Activated T-cell treated with anti-CD3 and anti-CD28 coated beads for 4 hours (primary cell): ENCODE results near the gene SIRT6.
"Not testable (repeated sequence)": the region's sequence is repeated elsewhere in the genome, so short reads cannot be mapped to it uniquely, and the experiment has no call there.

ENCODE experiments used
- DNase-seq: peaks from one replicate; pipeline ENCODE4 v3.0.0-alpha.2; 2020

SIRT6 gene

DNA sequence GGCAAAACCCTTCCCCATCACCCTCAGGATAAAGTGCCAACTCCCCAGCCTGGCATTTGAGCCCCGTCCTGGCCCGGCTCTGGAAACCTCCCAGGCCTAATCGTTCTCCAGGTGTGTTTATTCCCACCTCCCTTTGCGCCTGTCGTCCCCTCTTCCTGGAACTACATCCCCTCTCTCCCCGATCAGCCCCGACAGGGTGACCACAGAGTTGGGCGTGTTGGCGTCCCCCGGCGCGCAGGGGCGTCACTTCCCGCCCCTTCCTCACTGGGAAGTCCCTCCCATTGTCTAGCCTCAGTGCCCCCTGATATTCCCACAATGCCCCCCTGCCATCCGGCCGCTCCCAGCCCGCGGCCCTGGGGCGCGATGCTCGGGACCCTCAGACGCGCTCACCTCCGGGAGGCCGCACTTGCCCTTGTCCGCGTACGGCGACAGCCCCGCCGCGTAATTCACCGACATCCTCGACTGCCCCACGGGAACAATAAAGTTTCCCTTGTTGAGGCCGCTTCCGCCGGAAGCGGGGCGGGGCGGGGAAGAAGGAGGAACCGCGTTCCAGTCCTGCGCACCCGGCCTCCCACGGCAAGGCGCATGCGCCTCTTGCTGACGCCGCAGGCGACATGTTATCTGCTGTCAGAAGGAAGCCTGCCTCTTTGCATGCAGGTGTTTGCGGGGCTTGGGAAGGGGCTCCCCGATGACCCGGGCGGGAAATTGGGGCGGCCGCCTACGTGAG, at the start of gene SIRT6, which contains the start of gene ANKRD24:
TSS of gene SIRT6 (minus strand) at position 480 of the 727 bp plus-strand sequence. CDS start at position 456, 24 bp downstream.
TSS of gene ANKRD24 (plus strand) at position 606 of the 727 bp plus-strand sequence. CDS start 3,737 bp downstream, outside the sequence.
- peak; percentile 92 for DNase-seq

DNA sequence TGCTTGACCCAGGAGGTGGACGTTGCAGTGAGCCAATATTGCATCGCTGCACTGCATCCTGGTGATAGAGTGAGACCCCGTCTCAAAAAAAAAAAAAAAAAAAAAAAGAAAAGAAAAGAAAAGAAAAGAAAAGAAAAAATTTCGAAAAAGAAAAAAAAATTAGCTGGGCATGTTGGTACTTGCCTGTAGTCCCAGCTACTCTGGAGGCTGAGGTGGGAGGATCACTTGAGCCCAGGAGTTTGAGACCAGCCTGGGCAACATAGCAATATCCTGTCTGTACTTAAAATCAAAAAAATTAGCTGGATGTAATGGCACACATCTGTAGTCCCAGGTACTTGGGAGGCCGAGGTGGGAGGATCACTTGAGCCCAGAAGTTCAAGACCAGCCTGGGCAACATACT, 49.8 kb upstream of the SIRT6 start:
- DNase-seq, result not testable (repeated sequence)

DNA sequence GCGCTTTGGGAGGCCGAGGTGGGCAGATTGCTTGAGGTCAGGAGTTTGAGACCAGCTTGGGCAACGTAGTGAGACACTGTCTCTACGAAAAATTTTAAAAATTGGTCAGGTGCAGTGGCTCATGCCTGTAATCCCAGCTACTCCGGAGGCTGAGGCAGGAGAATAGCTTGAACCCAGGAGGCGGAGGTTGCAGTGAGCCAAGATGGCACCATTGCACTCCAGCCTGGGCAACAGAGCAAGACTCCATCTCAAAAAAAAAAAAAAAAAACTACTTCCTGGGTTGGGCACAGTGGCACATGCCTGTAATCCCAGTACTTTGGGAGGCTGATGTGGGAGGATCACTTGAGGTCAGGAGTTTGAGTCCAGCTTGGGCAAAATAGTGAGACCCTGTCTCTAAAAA, 49.2 kb upstream of the SIRT6 start:
- not testable (repeated sequence) for DNase-seq

DNA sequence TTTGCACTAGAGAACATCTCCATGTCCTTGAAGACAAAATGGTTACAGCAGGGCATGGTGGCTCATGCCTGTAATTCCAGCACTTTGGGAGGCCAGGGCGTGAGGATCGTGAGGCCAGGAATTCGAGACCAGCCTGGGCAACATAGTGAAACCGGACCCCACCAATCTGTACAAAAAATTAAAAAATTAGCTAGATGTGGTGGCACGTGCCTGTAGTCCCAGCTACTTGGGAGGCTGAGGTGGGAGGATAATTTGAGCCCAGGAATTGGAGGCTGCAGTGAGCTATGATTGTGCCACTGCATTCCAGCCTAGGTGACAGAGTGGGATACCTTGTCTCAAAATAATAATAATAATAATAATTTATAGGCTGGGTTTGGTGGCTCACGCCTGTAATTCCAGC, 47.9 kb upstream of the SIRT6 start:
- not testable (repeated sequence) for DNase-seq

DNA sequence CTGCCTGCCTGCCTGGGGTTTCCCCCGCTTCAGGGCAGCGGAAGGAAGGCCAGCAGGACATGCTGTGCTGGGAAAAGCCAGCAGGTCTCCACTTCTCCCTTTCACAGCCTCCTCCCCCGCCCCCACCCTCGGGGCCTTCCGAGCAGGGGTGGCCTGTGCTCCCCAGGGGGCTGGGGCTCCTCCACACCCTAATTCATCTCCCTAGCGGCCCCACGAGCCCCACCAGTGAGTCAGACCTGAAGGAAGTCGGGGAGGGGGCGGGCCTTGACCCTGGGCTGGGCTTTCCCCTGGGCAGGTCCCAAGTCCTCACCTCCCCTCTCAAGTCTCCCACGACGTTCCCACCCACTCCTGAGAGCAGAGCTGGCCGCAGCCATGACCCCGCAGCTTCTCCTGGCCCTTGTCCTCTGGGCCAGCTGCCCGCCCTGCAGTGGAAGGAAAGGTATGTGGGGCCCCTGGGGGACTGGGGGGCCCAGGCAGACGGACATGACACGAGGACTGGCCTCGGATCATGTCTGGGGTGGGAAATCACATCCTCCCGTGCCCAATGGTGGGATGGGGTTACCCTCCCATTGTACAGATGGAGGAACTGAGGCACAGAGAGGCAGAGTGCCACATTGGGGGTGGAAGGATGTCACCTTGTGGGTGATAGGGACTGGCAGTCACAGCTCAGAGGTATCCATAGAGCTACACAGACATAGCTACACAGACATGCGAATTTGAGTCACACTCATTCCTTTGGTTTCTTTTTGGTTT, 47.0 kb upstream of the SIRT6 start, which contains the start of gene EBI3:
TSS of gene EBI3 (plus strand) at position 345 of the 753 bp plus-strand sequence. CDS start at position 373, 28 bp downstream.
- DNase-seq, result no peak

DNA sequence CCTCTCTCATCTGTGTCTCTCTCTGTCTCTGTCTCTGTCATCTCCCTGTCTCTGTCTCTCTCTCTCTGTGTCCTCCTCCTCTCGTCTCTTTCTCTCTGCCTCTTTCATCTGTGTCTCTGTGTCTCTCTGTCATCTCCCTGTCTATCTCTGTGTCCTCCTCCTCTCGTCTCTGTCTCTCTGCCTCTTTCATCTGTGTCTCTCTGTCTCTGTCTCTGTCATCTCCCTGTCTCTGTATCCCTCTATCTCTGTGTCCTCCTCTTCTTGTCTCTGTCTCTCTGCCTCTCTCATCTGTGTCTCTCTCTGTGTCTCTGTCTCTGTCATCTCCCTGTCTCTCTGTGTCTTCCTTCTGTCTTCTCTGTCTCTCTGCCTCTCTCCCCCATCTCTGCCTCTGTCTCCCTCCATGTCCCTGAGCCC, 46.4 kb upstream of the SIRT6 start:
- no peak for DNase-seq

DNA sequence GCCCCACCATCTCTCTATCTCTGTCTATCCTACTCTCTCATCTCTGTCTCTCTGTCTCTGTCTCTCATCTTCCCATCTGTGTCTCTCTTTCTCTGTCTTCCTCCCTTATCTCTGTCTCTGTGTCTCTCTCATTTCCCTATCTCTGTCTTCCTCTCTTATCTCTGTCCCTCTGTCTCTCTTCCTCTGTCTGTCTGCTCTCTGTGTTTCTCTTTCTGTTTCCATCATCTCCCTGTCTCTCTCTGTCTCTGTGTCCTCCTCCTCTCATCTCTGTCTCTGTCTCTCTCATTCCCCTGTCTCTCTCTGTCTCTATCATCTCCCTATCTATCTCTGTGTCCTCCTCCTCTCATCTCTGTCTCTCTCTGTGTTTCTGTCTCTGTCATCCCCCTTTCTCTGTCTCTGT, 45.4 kb upstream of the SIRT6 start:
- no peak for DNase-seq

DNA sequence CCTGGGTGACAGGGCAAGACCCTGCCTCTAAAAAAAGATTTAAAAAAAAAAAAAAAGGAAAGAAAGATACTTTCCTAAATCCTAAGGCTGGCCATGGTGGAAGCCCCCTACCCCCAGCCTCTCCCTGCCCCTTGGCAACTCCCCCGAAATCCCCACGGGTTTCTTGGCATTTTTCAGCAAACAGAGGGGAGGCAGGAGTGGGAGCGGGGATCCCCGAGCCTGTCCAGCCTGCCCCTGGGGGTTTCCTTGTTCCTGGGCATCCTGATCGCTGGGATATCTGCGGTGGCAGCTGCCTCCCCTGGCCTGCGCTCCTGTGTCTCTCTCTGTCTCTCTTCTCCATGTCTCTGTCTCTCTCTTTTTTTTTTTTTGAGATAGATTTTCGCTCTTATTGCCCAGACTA, 43.5 kb upstream of the SIRT6 start:
- DNase-seq, result no peak

DNA sequence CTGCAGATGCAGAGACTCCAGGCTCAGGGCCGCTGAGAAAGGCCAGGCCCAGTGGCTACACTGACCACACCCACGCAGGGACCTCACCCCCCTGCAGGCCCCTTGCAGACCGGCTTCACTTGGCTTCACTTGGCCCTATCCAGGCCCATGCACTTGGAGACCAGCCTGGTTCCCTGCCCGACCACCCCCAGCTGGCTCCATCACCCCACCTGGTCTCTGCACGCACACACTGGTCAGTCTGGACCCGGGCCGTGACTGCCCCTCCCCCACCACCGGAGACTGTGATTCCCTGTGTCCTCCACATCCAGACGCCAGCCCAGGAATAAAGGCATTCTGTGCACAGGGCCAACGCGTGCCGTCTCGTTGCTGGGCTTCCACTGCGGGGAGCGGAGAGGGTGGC, 42.1 kb upstream of the SIRT6 start:
- DNase-seq, result no peak

DNA sequence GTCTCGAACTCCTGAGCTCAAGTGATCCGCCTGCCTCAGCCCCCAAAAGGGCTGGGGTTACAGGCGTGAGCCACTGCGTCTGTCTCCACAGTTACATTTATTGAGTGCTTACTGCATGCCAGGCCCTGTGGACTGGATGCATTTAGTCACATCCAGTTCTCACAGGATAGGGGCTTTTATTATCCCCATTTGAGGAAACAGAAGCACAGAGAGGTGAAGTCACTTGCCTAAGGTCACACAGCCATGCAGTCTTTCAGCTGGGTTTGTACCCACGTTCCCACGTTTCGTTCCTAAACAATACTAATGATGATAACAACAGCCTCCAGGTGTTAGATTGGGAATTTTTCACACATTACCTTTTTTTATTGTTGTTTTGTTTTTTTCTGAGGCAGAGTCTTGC, 37.8 kb upstream of the SIRT6 start:
- no peak for DNase-seq

DNA sequence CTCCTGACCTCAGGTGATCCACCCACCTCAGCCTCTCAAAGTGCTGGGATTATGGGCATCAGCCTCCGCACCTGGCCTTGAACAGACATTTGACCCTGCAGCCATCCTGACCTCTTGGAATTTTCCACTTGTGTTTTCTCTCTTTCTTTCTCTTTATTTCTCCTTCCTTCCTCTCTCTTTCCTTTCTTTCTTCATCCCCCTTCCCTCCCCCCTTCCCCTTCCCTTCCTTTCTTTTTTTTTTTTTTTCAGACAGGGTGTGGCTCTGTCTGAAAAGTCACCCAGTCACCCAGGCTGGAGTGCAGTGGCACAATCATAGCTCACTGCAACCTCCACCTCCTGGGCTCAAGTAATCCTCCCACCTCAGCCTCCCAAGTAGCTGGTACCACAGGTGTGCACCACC, 36.2 kb upstream of the SIRT6 start:
- DNase-seq, result not testable (repeated sequence)

DNA sequence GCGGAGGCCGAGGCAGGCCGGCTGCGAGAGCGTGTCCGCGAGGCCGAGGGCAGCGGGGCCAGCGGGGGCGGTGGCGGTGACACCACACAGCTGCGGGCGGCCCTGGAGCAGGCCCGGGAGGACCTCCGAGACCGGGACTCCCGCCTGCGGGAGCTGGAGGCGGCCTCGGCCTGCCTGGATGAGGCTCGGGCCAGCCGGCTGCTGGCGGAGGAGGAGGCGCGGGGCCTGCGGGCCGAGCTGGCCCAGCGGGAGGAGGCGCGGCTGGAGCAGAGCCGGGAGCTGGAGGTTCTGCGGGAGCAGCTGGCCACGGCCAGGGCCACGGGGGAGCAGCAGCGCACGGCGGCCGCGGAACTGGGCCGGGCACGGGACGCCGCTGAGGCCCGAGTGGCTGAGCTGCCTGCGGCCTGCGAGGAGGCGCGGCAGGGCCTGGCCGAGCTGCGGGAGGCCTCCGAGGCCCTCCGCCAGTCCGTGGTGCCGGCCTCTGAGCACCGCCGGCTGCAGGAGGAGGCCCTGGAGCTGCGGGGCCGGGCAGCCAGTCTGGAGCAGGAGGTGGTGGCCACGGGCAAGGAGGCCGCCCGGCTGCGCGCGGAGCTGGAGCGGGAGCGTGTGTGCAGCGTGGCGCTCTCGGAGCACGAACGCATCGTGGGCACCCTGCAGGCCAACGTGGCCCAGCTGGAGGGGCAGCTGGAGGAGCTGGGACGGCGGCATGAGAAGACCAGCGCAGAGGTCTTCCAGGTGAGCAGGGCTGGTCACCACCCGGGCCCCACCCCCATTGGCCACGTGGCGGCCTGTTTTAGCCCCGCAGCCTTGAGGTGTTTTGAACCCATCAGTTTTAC, 35.3 kb upstream of the SIRT6 start:
- DNase-seq, result no peak

DNA sequence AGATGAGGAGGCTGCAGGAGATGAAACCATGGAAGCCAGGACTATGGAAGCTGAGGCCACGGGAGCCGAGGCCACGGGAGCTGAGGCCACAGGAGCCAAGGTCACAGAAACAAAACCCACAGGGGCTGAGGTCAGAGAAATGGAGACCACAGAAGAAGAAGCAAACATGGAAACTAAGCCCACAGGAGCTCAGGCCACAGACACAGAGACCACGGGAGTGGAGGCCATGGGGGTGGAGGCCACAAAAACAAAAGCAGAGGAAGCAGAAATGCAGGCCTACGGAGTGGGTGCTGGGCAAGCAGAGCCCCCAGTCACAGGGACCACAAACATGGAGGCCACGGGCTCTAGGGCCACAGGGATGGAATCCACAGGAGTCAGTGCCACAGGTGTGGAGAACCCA, 34.5 kb upstream of the SIRT6 start:
- DNase-seq, result no peak

DNA sequence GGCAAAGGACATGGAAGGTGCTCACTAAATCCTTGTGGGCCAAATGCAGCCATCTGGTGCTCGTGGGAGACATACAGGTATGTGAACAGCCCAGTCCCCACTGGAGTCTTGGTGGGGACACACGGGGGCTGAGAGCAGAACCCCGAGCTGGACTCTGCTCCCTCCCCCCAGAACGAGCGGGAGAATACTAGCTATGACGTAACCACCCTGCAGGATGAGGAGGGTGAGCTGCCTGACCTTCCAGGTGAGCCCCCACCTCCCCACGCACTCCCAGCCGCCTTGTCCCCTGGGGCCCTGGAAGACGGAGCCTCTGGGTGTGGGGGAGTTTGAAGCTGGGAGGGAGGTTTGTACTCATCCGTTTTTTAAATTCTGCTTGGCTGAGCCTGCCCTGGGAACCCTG, 33.4 kb upstream of the SIRT6 start:
- no peak for DNase-seq

DNA sequence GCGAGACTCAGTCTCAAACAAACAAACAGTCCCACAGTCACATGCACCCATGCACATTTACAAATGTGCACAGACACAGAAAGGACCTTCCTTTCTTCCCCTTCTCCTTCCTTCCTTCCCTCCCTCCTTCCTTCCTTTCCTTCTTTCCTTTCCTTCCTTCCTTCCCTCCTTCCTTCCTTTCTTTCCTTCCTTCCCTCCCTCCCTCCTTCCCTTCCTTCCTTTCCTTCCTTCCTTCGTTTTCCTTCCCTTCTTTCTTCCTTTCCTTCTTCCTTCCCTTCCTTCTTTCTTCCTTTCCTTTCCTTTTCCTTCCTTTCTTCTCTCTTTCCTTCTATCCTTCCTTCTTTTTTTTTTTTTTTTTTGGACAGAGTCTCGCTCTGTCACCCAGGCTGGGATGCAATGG, 30.8 kb upstream of the SIRT6 start:
- DNase-seq, result no peak

DNA sequence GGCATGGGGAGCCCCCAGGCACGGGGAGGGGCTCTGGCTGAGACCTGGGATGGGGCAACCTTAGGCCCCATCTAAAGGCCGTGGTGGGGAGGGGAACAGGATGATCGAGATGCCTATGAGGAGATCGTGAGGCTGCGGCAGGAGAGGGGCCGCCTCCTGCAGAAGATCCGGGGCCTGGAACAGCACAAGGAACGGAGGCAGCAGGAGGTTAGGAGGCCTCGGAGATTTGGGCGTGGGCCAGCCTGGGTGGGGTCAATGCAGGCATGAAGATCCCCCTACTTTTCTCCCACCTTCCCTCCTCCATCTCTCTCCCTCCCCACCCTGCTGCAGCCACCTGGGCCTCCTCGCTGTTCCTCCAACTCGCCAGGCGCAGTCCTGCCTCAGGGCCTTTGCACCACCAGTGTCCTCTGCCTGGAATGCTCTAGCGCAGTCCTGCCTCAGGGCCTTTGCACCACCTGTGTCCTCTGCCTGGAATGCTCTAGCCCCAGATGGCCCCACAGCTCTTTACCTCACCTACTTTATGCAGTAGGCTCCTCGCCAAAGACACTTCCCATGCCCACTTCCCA, 27.9 kb upstream of the SIRT6 start:
- no peak for DNase-seq

DNA sequence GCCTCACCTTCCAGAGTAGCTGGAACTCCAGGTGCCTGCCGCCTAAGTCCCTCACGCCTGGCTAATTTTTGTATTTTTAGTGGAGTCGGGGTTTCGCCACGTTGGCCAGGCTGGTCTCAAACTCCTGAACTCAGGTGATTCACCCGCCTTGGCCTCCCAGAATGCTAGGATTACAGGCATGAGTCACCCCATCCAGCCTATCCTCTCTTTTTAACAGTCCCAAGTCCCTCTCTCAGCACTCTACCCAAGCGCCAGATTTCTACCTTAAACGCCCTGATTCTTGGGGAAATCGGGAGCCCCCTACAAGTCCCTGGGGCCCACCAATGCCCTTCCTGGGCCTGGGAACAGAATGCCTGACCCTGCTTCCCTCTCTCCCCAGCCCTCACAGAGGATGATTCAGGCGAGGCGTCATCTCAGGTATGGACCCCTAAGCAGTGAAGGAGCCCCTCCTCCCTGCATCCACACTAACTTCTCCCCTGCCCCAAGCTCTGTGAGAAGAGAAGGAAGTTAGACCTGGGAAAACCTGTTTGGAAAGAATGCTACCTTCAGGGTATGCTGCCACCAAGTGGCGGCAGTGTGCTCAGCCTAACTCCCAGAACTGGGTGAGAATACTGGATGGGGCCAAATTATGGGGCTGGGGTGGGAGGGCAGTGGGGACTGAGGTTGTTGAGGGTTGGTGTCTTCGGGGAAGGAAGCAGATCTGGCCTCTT, 26.2 kb upstream of the SIRT6 start:
- no peak for DNase-seq

DNA sequence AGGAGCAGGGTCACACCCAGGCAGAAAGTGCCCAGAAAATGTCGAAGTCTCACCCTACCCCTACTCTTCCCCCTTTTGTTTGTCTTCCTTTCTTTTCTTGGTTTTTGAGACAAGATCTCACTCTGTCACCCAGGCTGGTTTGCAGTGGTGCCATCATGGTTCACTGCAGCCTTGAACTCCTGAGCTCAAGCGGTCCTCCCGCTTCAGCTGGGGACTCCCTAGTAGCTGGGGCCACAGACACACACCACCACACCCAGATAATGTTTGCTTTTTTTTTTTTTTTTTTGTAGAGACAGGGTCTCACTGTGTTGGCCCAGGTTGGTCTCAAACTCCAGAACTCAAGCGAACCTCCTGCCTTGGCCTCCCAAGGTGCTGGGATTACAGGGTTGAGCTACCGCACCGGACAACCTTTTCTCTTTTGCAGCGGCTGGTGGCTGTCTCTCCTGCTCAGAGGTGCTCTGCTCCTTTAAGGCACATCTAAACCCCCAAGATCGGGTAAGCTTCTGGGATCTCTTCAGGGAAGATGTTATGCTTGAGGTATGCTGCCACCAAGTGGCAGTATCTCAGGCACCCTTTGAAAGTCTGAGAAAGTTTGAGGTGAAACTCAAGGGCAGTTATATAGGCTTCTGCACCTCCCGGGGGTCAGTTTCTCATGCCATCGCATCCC, 24.6 kb upstream of the SIRT6 start:
- DNase-seq, result no peak

DNA sequence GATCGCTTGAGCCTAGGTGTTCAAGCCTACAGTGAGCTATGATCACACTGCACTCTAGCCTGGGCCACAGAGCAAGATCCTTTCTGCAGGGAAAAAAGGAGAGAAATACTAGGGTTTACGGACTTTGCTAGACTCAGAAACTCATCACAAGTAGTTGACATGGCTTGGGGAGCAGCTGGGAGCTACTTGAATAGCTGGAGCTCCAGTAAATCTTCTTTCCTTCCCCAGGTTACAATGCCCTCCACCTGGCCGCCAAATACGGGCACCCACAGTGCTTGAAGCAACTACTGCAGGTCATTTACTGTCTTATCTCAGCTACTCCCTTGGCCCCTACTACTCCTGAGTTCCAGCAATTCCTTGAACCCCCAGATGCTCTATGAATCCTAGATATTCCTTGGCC, 19.4 kb upstream of the SIRT6 start:
- DNase-seq, result no peak

DNA sequence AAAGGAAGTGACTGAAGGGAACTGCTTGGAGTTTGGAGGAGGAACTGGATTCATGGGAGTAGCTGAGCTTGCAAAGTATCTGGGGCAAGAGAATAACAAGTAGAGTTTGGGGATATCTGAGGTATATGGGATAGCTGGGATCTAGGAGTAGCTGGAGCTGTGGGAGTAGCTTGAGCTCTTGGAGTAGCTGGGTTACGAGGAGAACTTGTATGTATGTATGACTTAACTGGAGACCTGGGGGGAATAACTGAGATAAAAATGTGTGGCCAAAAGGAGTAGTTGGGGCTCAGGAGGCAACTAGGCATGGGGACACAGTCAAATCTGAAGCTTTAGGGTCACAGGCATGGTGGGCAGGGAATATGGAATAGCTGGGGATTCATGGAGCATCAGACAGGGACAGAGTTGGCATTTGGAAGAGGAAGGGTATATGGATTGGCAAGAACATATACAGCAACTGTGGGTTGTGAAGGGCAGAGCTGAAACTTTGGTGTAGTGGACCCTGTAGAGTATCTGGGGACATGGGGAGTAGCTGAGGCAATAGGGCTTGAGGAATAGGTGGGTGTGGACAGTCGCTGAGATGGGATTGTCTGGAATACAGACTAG, 18.7 kb upstream of the SIRT6 start:
- no peak for DNase-seq

DNA sequence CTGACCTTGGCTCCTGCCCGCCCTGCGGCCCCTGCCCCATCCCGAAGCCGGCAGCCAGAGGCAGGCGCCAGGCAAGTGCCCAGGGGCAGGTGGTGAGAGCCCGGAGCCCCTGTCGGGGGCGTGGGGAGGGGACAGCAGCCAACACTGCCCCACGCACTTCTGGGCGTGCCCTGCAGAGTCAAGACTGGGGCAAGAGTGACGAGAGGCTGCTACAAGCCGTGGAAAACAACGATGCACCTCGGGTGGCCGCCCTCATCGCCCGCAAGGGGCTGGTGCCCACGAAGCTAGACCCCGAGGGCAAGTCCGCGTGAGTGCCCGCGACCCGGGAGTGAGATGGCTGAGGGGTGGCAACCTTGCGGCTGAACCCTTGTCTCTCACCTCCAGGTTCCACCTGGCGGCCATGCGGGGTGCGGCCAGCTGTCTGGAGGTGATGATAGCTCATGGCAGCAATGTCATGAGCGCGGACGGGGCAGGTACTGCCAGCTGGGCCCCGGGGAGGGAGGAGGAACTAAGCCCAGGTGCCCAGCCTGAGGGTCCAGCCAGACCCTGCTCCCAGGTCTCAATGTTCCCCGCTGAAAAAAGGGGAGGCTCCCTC, 17.4 kb upstream of the SIRT6 start:
- no peak for DNase-seq
